Lower leg skin (tissue), 4 donors: ENCODE measurements around the gene ITPA. TPM values are rescaled to one million over a fixed set of nuclear protein-coding genes. Genes with fewer than 3 reads are reported as not detected.
"Not testable (repeated sequence)": the region's sequence is repeated elsewhere in the genome, so short reads cannot be mapped to it uniquely, and the experiment has no call there.

Experiments used
- DNase-seq, 2 donors: peaks; one replicate each; pipeline ENCODE4 v3.0.0-alpha.2; 2019; ENCODE audit warnings: low spot score in 2 of 2
- H3K4me3 ChIP-seq: fragments of 200-600 bp; sonication (generic); 2 replicates; pipeline ENCODE4 v1.5.1; 2017; ENCODE audit warnings: mild to moderate bottlenecking, low read depth; ENCODE audit not compliant: poor library complexity, severe bottlenecking
- CTCF ChIP-seq, 3 donors: fragments of 450-650 bp; IDR thresholded peaks; one replicate each; pipeline ENCODE4 v1.5.1; 2016; ENCODE audit warnings: antibody characterized with exemption in 3 of 3, mild to moderate bottlenecking in 3 of 3, moderate library complexity in 2 of 3
- POLR2A ChIP-seq, 2 donors: fragments of 450-650 bp; IDR thresholded peaks; one replicate each; pipeline ENCODE4 v1.6.1; 2016 to 2017; ENCODE audit warnings: antibody characterized with exemption in 2 of 2, mild to moderate bottlenecking in 1 of 2, moderate library complexity in 1 of 2
- WGBS, 2 donors: methylation state at CpG; one replicate each; pipeline ENCODE4 v1.1.5; 2018; 5-methylcytosine and 5-hydroxymethylcytosine counted together
- intact Hi-C: fragments of 100-400 bp; cut with DNase I; formaldehyde crosslinking; loops from one replicate; pipeline ENCODE4 v1.15.0; 2023; ENCODE audit warnings: low total_unique reads
- total RNA-seq, 4 donors: library from RNA; depleted of rRNA; stranded (reverse); fragments of >200 nt; gene quantifications; one replicate each; pipeline ENCODE4 v1.1.0, GENCODE V29; 2016

Gene ITPA
- total RNA-seq, 4 donors from 2014 or later, result 39.3 to 55.8 (median 46.8) TPM

- intact Hi-C loops, result no loop called here
- WGBS, 2 donors, result 68 to 89% methylated on average over 4 of the region's 4 CpGs
- no peak overlapping the region for H3K4me3 ChIP-seq
- no peak for DNase-seq
- TF ChIP-seq CTCF (IDR thresholded peaks at IDR 0.05) (no peak), POLR2A (IDR thresholded peaks at IDR 0.05) (no peak)
These were observed 29.0 kb upstream of the ITPA start for GRCh38 chr20:3180319-3180718.

- no peak for DNase-seq
- 71 to 77% methylated on average over 5 of the region's 5 CpGs for WGBS, 2 donors
- no peak overlapping the region for H3K4me3 ChIP-seq
- no peak for TF ChIP-seq CTCF (IDR thresholded peaks at IDR 0.05)
- no peak for TF ChIP-seq POLR2A (IDR thresholded peaks at IDR 0.05)
- intact Hi-C loops, result no loop called here
These were observed 28.0 kb upstream of the ITPA start for GRCh38 chr20:3181270-3181669.

GRCh38 chr20:3182429-3182828 is 26.9 kb upstream of the ITPA start:
- H3K4me3 ChIP-seq, intact Hi-C loops, DNase-seq: not testable (repeated sequence)
- WGBS, 2 donors, result 96 to 98% methylated on average over 5 of the region's 5 CpGs

GRCh38 chr20:3183896-3184612 is 25.2 kb upstream of the ITPA start:
- no peak for TF ChIP-seq CTCF (IDR thresholded peaks at IDR 0.05)
- no peak for TF ChIP-seq POLR2A (IDR thresholded peaks at IDR 0.05)
- WGBS, 2 donors, result 72 to 78% methylated on average over 3 of the region's 3 CpGs
- no peak for DNase-seq
- no peak overlapping the region for H3K4me3 ChIP-seq
- intact Hi-C loops, result no loop called here

- 95 to 96% methylated on average over 9 of the region's 9 CpGs for WGBS, 2 donors
- H3K4me3 ChIP-seq, intact Hi-C loops, DNase-seq: not testable (repeated sequence)
These were observed 21.4 kb upstream of the ITPA start for GRCh38 chr20:3187861-3188260.

- intact Hi-C loops, result no loop called here
- no peak for DNase-seq
- 78 to 82% methylated on average over 3 of the region's 3 CpGs for WGBS, 2 donors
- H3K4me3 ChIP-seq, result no peak overlapping the region
- TF ChIP-seq CTCF (IDR thresholded peaks at IDR 0.05), result no peak
- TF ChIP-seq POLR2A (IDR thresholded peaks at IDR 0.05), result no peak
These were observed 20.4 kb upstream of the ITPA start for GRCh38 chr20:3188823-3189413.
